HG02970 (cell line): Measurements from ENCODE around the gene ABHD8.
A peak's percentile ranks its signal among the peaks of the same experiment; 100 is the strongest.
"Not testable (repeated sequence)": the region's sequence is repeated elsewhere in the genome, so short reads cannot be mapped to it uniquely, and the experiment has no call there.

Experiments used
- ATAC-seq: cut with Tn5 transposase; IDR thresholded peaks from one replicate; pipeline ENCODE4 v1.9.1; 2021; ENCODE audit warnings: mild to moderate bottlenecking, moderate library complexity, moderate number of reproducible peaks; ENCODE audit not compliant: unreplicated experiment, low FRiP score

Gene ABHD8

GRCh38 chr19:17300992-17301619 is 2.1 kb downstream of the ABHD8 start:
- ATAC-seq = no peak

GRCh38 chr19:17296976-17297375 is 6.2 kb downstream of the ABHD8 start:
- ATAC-seq = no peak

- ATAC-seq = no peak
Observed at GRCh38 chr19:17296273-17296672, 7.0 kb downstream of the ABHD8 start.

GRCh38 chr19:17295551-17295950 is 7.7 kb downstream of the ABHD8 start:
- not testable (repeated sequence) for ATAC-seq

- no peak for ATAC-seq
Observed at GRCh38 chr19:17294051-17294891, 9.0 kb downstream of the ABHD8 start.

- ATAC-seq = no peak
Observed at GRCh38 chr19:17293605-17294004, 9.6 kb downstream of the ABHD8 start.

- peak; percentile 71 for ATAC-seq
Observed at GRCh38 chr19:17292301-17293074, 10.7 kb downstream of the ABHD8 start.

- ATAC-seq = no peak
Observed at GRCh38 chr19:17289489-17289888, 13.7 kb downstream of the ABHD8 start.

GRCh38 chr19:17286752-17287151 is 16.5 kb downstream of the ABHD8 start:
- ATAC-seq = no peak

GRCh38 chr19:17286263-17286662 is 17.0 kb downstream of the ABHD8 start:
- ATAC-seq = no peak

- ATAC-seq = no peak
Observed at GRCh38 chr19:17285415-17286135, 17.6 kb downstream of the ABHD8 start.

- ATAC-seq = no peak
Observed at GRCh38 chr19:17283504-17283996, 19.7 kb downstream of the ABHD8 start.

- peak; percentile 59 for ATAC-seq
Observed at GRCh38 chr19:17282488-17283125, 20.6 kb downstream of the ABHD8 start.

- no peak for ATAC-seq
Observed at GRCh38 chr19:17281391-17282304, 21.6 kb downstream of the ABHD8 start, which contains the start of gene ANKLE1. ANKLE1 (plus strand) TSS chr19:17281901; CDS start chr19:17281921, 20 bp downstream.

- ATAC-seq = no peak
Observed at GRCh38 chr19:17279436-17279835, 23.8 kb downstream of the ABHD8 start.

- ATAC-seq = no peak
Observed at GRCh38 chr19:17275441-17276175, 27.6 kb downstream of the ABHD8 start.

- ATAC-seq = not testable (repeated sequence)
Observed at GRCh38 chr19:17274892-17275291, 28.3 kb downstream of the ABHD8 start.

- ATAC-seq = no peak
Observed at GRCh38 chr19:17268754-17269153, 34.5 kb downstream of the ABHD8 start.
